Keratinocyte (primary cell): ENCODE measurements around the gene WDR1. TPM values are rescaled to one million over a fixed set of nuclear protein-coding genes. Genes with fewer than 3 reads are reported as not detected.

Experiments used
- DNase-seq: peaks from one replicate; pipeline ENCODE4 v3.0.0-alpha.2; 2011; ENCODE audit warnings: low read depth, missing footprints, low spot score
- FAIRE-seq: peaks from 2 replicates; lab custom pipeline; 2011; peaks lifted over from hg19 to GRCh38; lab: Jason Lieb, UNC
- H2AFZ ChIP-seq: 2 replicates; pipeline ENCODE4 v1.6.0; 2012; ENCODE audit warnings: low read length, control low read depth, inconsistent platforms; ENCODE audit not compliant: control insufficient read depth
- H3K27ac ChIP-seq: 2 replicates; pipeline ENCODE4 v1.5.1; 2011; ENCODE audit warnings: low read length; ENCODE audit not compliant: control insufficient read depth, insufficient read depth
- H3K27me3 ChIP-seq: 3 replicates; pipeline ENCODE4 v1.6.0; 2011; ENCODE audit warnings: low read length; ENCODE audit not compliant: control insufficient read depth, insufficient read depth; ENCODE audit errors: extremely low read depth
- H3K36me3 ChIP-seq, 2 experiments: 2 replicates in 1 of 2; 3 replicates in 1 of 2; pipeline ENCODE4 v1.5.1; 2011; ENCODE audit warnings: low read length in 2 of 2, mild to moderate bottlenecking in 1 of 2; ENCODE audit not compliant: control insufficient read depth in 2 of 2, insufficient read depth in 2 of 2; ENCODE audit errors: extremely low read depth in 1 of 2
- H3K4me1 ChIP-seq: 3 replicates; pipeline ENCODE4 v1.5.1; 2011; ENCODE audit warnings: low read length; ENCODE audit not compliant: control insufficient read depth, insufficient read depth; ENCODE audit errors: extremely low read depth
- H3K4me2 ChIP-seq: 3 replicates; pipeline ENCODE4 v1.6.0; 2011; ENCODE audit warnings: low read depth, low read length; ENCODE audit not compliant: control insufficient read depth, insufficient read depth; ENCODE audit errors: extremely low read depth
- H3K4me3 ChIP-seq, 3 experiments: fragments of 200-600 bp in 1 of 3; sonication (generic) in 1 of 3; 2 replicates in 2 of 3; 3 replicates in 1 of 3; pipeline ENCODE4 v1.5.1; 2011 to 2016; ENCODE audit warnings: low read length in 3 of 3, mild to moderate bottlenecking in 3 of 3, control low read depth in 2 of 3, inconsistent platforms in 1 of 3, low read depth in 1 of 3, mixed read lengths in 1 of 3, mixed run types in 1 of 3, moderate library complexity in 1 of 3; ENCODE audit not compliant: control insufficient read depth in 2 of 3, insufficient read depth in 2 of 3; ENCODE audit errors: extremely low read depth in 1 of 3
- H3K79me2 ChIP-seq: 2 replicates; pipeline ENCODE4 v1.6.0; 2012; ENCODE audit warnings: low read length; ENCODE audit not compliant: control insufficient read depth, insufficient read depth
- H3K9ac ChIP-seq: 3 replicates; pipeline ENCODE4 v1.6.0; 2011; ENCODE audit warnings: low read length; ENCODE audit not compliant: control insufficient read depth, insufficient read depth; ENCODE audit errors: extremely low read depth
- H3K9me1 ChIP-seq: 3 replicates; pipeline ENCODE4 v1.6.0; 2011; ENCODE audit warnings: low read length; ENCODE audit not compliant: control insufficient read depth, insufficient read depth; ENCODE audit errors: extremely low read depth
- H3K9me3 ChIP-seq: 2 replicates; pipeline ENCODE4 v1.5.1; 2012; ENCODE audit warnings: low read depth, low read length; ENCODE audit not compliant: control insufficient read depth
- H4K20me1 ChIP-seq: 3 replicates; pipeline ENCODE4 v1.6.0; 2011; ENCODE audit warnings: low read length; ENCODE audit not compliant: control insufficient read depth, insufficient read depth; ENCODE audit errors: extremely low read depth
- CTCF ChIP-seq, 3 experiments: IDR thresholded peaks in 1 of 3; conservative IDR thresholded peaks in 1 of 3; optimal IDR thresholded peaks in 1 of 3; 2 replicates in 2 of 3; 3 replicates in 1 of 3; pipeline versions ENCODE3 to v1.5.1; 2011; ENCODE audit warnings: low read length in 3 of 3, mild to moderate bottlenecking in 3 of 3, moderate library complexity in 2 of 3, control low read depth in 1 of 3, inconsistent platforms in 1 of 3; ENCODE audit not compliant: insufficient read depth in 2 of 3; ENCODE audit errors: extremely low read depth in 1 of 3
- EZH2 ChIP-seq: IDR thresholded peaks from one replicate; pipeline ENCODE4 v1.6.1; 2012; ENCODE audit warnings: inconsistent platforms, mild to moderate bottlenecking, low read length, moderate library complexity
- dilution Hi-C: fragments of 300-500 bp; cut with MboI; formaldehyde crosslinking; loops from one replicate; pipeline ENCODE4 v1.7.0; 2020; ENCODE audit warnings: low sequenced_read_pairs; ENCODE audit not compliant: extremely low pct_ligation_motif_present
- polyA plus RNA-seq, 5 experiments: library from polyadenylated mRNA; depleted of rRNA in 3 of 5; stranded (reverse) in 3 of 5; stranded (forward) in 1 of 5; unstranded in 1 of 5; fragments of >200 nt; gene quantifications; 1 replicate in 1 of 5; 2 replicates in 3 of 5; 3 replicates in 1 of 5; pipeline versions ENCODE4 v1.2.1 to v1.2.3, GENCODE V29; 2011 to 2012; ENCODE audit warnings: missing spikeins in 2 of 5, low read depth in 1 of 5, low replicate concordance in 1 of 5

The WDR1 gene
- polyA plus RNA-seq, 1 donor (not counting 4 experiments of a cell fraction or from before 2014, with no cell fraction given), result 423 TPM

DNA sequence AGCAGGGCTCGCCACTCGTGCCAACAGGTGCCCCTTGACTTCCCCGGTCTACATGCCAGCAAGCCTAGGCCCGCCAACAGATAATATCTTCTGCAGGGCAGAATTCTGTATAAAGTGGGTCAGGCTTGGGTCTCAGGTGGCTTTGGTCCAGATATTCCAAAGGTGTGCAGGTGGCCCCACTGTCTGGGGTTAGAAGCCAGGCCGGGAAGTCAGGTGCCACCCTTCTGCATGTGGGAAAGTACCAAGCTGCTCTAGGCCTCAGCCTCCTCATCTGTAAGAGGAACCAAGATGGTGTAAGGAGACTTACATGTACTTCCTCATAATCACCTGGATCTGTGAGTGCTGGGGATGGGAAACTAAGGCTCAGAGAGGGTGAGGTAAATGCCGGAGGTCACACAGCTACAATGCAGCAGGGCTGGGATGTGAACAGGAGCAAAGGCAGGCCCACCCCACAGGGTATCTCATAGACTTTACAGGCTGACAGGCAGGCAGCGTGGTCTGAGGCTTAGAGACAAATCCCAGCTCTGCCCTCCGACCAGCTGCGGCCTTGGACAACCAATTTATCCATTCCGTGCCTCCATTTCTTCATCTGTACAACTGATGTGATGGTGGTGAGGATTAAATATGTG lies 35.9 kb downstream of the WDR1 start:
- Histone ChIP-seq H3K9ac (no peak overlapping the region), H3K9me3 (no peaks in the 10 kb centered on the region), H2AFZ (no peak overlapping the region), H3K4me3 (no peak overlapping the region), H4K20me1 (peaks cover 10% of the 10 kb centered on the region), H3K27ac (no peak overlapping the region), H3K4me1 (no peaks in the 10 kb centered on the region), H3K9me1 (no peaks in the 10 kb centered on the region), H3K36me3 (peaks cover 79 to 89% of the 10 kb centered on the region in 2 experiments), H3K79me2 (peaks cover 27% of the 10 kb centered on the region), H3K27me3 (no peaks in the 10 kb centered on the region), H3K4me2 (no peak overlapping the region)
- dilution Hi-C loops, result no loop called here
- DNase-seq, result no peak
- no peak for FAIRE-seq
- TF ChIP-seq EZH2, result no peak

DNA sequence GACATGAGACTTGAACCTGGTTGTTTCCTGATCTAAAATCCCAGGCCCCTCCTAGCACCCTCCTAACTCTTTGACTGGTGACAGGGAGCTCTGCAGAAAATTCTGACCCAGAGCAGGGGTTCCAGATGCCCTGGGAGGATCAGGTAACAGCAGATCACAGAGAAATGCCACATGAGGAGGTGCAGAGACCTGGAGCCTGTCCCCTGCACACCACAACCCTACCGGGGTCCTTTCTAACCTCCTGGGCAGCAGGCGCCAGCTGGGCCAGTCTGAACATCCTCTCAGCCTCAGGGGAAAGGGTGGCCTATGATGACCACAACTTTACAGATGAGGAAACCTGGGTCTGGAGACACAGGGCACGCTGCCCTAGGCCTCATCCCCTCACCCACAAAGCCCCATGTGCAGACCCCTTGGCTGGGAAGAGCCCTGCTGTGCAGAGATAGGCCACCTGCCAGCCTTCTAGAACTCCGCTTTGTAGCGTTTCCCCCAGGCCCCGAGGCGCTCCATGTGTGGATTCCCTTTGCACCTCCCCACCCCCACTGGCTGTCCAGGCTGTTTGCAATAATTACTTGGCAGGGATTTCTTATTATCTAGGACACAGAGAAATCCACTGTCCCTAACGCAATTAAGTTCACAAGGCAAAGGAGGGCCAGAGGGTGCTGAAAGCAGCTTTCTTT lies 36.5 kb downstream of the WDR1 start:
- no peak overlapping the region for H2AFZ ChIP-seq
- H3K4me3 ChIP-seq, result no peak overlapping the region
- peaks cover 5% of the 10 kb centered on the region for H4K20me1 ChIP-seq
- H3K79me2 ChIP-seq, result peaks cover 20% of the 10 kb centered on the region
- dilution Hi-C loops, result no loop called here
- H3K9me3 ChIP-seq, result no peaks in the 10 kb centered on the region
- H3K36me3 ChIP-seq, result peaks cover 79 to 89% of the 10 kb centered on the region in 2 experiments
- no peak for FAIRE-seq
- no peaks in the 10 kb centered on the region for H3K27me3 ChIP-seq
- H3K27ac ChIP-seq, result no peak overlapping the region
- no peaks in the 10 kb centered on the region for H3K4me1 ChIP-seq
- H3K9me1 ChIP-seq, result no peaks in the 10 kb centered on the region
- no peak for DNase-seq
- H3K9ac ChIP-seq, result no peak overlapping the region
- H3K4me2 ChIP-seq, result no peak overlapping the region
- TF ChIP-seq CTCF (optimal IDR thresholded peaks at IDR 0.05 in 1 of 3, IDR thresholded peaks at IDR 0.05 in 1 of 3, conservative IDR thresholded peaks at IDR 0.05 in 1 of 3; ENCODE audit: extremely low read depth in 1 of 3, insufficient read depth in 2 of 3, low read length in 3 of 3) (no peak), EZH2 (no peak)
